GM19043 (cell line): ENCODE measurements around the gene MFNG.
"Not testable (repeated sequence)": the region's sequence is repeated elsewhere in the genome, so short reads cannot be mapped to it uniquely, and the experiment has no call there.

Experiments used
- ATAC-seq: cut with Tn5 transposase; IDR thresholded peaks from one replicate; pipeline ENCODE4 v1.9.1; 2021; ENCODE audit warnings: low read depth; ENCODE audit not compliant: unreplicated experiment

The MFNG gene

GRCh38 chr22:37486224-37486845 lies at the start of gene MFNG:
TSS of gene MFNG (minus strand) at chr22:37486384. CDS start at chr22:37486177, 207 bp downstream.
- ATAC-seq: no peak

- no peak for ATAC-seq
Observed at GRCh38 chr22:37535159-37535558, 49.0 kb upstream of the MFNG start.

GRCh38 chr22:37534445-37534844 lies 48.3 kb upstream of the MFNG start:
- no peak for ATAC-seq

- no peak for ATAC-seq
Observed at GRCh38 chr22:37533995-37534394, 47.8 kb upstream of the MFNG start.

DNA sequence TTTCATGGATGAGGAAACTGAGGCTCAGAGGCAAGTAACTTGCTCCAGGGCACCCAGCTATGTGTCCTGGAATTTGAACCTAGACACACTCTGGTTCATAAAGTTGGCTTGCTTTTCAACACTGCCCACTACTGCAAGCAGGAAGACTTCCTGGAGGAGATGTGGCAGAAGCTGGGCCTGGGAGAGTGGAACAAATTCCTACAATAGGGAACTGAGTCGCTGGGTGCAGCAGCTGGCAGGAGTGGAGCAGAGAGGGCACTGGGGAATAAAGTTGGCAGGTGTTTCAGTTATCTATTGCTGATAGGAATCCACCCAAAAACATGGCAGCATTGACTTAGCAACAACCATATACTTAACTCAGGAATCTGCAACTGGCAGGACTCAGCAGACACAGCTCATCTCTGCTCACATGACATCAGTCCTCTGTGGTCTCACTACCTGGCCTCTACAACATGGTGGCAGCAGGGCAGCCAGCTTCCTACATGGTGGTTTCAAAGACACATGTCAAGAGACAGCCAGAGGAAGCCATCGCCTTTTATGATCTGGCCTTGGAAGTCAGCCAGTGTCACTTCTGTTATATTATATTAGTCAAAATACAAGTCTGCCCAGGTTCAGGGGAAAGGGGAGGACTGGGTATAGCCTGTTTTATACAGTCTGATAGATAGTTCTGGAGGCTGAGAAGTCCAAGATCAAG lies 43.6 kb upstream of the MFNG start:
- no peak for ATAC-seq

GRCh38 chr22:37527952-37528351 lies 41.8 kb upstream of the MFNG start:
- ATAC-seq: not testable (repeated sequence)

DNA sequence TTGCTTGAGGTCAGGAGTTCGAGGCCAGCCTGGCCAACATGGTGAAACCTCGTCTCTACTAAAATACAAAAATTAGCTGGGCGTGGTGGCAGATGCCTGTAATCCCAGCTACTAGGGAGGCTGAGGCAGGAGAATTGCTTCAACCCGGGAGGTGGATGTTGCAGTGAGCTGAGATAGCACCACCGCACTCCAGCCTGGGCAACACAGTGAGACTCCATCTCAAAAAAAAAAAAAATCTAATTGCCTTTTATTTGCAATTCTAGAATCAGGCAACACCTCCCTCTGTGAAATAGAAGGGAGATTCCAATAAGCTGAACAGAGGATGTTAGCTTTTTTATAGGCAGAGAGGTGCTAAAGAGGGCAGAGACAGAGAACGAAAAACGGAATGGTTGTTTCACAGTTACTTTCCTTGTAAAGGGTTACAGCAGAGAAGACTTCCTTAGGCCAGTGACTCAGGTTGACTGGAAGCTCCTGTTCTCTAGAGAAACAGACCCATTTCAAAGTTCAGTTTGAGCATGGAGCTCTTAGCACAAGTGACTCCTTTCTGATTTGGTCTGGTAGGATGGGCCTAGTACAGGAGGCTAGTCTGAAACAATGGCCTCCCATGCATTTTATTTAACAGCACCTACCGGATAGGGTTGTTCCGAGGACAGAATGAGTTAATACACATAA lies 41.0 kb upstream of the MFNG start:
- not testable (repeated sequence) for ATAC-seq

DNA sequence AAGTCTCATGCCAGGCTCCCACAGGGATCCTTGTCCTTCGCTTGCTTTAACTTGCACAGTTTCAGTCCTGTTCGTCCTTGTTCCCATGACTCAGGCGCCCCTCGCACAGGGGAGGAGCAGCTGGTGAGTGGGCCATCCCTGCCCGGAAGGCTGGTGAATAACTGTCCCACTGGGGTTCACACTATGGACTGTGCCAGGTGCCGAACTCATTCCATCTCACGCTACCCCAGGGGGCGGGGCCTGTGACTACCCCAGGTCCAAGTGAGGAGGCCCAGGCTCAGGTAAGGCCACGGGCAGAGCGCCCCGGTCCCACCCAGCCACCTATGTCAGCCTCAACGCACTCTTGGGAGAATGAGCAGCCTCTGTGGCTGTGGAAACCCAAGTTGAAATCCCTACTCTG lies 40.2 kb upstream of the MFNG start:
- ATAC-seq: no peak

DNA sequence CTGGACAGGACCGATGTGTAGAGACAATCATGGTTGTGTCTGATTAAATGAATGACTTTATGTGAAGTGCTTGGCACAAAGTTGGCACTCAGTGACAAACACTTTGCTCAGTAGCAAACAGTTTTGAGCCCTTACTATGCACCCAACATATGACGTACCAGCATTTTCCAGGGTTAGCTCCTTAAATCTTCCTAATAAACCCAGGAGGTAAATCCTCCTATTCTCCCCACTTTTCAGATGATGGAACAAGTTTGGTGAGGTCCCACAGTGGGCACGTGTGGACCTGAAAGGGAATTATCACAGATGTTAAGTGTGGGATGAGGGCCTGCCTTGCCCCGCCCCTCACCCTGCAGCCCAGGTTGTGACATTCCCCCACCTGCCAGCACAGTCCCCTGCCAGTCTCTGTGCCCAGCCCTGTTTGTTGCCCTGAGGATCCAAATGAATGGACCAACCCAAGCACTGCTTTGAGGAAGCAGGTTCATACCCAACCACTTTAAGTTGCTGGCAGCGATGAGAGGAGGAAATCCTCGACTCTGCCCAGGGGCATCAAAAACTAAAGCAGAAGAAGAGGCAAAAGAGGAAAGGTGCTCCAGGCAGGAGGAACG lies 39.7 kb upstream of the MFNG start:
- ATAC-seq: no peak

- ATAC-seq: no peak
Observed at GRCh38 chr22:37525073-37525745, 39.0 kb upstream of the MFNG start.

- no peak for ATAC-seq
Observed at GRCh38 chr22:37522482-37522881, 36.3 kb upstream of the MFNG start.

GRCh38 chr22:37521236-37521739 lies 35.1 kb upstream of the MFNG start:
- no peak for ATAC-seq

- ATAC-seq: no peak
Observed at GRCh38 chr22:37520776-37521191, 34.6 kb upstream of the MFNG start.

GRCh38 chr22:37519268-37520195 lies 33.3 kb upstream of the MFNG start, which contains the start of gene CARD10:
TSS of gene CARD10 (minus strand) at chr22:37519415. CDS start at chr22:37519200, 215 bp downstream.
- ATAC-seq: no peak

- ATAC-seq: no peak
Observed at GRCh38 chr22:37518509-37519267, 32.5 kb upstream of the MFNG start.

GRCh38 chr22:37517826-37518450 lies 31.8 kb upstream of the MFNG start:
- ATAC-seq: no peak

GRCh38 chr22:37516456-37516855 lies 30.3 kb upstream of the MFNG start:
- ATAC-seq: no peak

GRCh38 chr22:37515901-37516300 lies 29.7 kb upstream of the MFNG start:
- ATAC-seq: no peak
